Esophagus squamous epithelium (tissue), 4 donors: ENCODE measurements around the gene PLOD2.

Experiments
- CTCF ChIP-seq, 6 experiments: fragments of 450-650 bp in 4 of 6; fragments of 200-600 bp in 2 of 6; sonication (generic) in 2 of 6; IDR thresholded peaks; one replicate each; pipeline ENCODE4 v1.5.1; 2016 to 2019; ENCODE audit warnings: antibody characterized with exemption in 6 of 6, mild to moderate bottlenecking in 4 of 6, moderate library complexity in 4 of 6
- POLR2A ChIP-seq, 4 donors: fragments of 450-650 bp; IDR thresholded peaks; one replicate each; pipeline ENCODE4 v1.6.1; 2017; ENCODE audit warnings: antibody characterized with exemption in 4 of 4, mild to moderate bottlenecking in 4 of 4, moderate library complexity in 3 of 4

DNA sequence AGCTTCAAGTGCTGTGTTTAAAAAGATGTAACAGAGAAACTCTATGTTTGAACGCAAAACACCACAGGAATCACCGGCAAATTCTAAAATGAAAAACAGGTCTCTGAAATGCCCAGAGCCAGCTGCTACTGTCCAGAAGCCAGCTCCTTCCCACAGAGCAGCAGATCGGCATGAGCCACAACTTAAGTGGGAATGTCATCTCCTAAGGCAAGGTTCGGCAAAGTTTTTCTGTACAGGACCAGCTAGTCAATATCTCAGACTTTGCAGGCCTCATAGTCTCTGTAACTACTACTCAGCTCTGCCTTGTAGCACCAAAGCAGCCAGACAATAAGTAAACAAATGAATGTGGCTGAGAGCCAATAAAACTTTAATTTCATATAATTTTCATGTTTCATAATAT, 4.9 kb downstream of the PLOD2 start:
- no peak for TF ChIP-seq CTCF (IDR thresholded peaks at IDR 0.05)
- TF ChIP-seq POLR2A (IDR thresholded peaks at IDR 0.05): no peak
